ENCODE results near the gene NUMA1. TPM values are rescaled to one million over a fixed set of nuclear protein-coding genes. Genes with fewer than 3 reads are reported as not detected.

NUMA1 gene
- total and polyA plus RNA-seq, 2 of the 8 experiments (the other 6 are each of a cell fraction or from before 2014, with no cell fraction given): 101 to 107 TPM

DNA sequence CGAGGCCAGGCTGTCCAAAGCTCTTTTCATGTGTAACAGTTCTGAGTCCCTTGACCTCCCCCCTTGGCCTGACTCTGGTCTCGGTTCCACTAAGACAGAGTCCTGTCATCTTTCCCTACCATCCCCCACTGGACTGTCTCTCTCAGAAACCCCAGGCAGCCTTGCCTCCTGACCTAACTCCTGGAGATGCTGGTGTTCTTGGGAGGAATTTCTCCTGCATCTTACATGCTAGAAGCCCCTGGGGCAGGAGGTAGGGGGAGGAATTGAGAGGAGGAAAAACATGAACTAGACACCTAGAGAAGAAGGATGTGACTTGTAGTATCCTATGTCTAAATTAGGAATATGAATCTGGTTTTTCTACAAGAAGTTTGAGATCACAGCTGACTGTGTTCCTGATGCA is 82.3 kb downstream of the NUMA1 start:
- no peak overlapping the region for H3K4me2 ChIP-seq (ENCODE audit: insufficient read depth in 1 of 2, low read depth in 2 of 2, low read length in 2 of 2)
- CTCF ChIA-PET (ENCODE audit: partially characterized antibody): interaction anchor here (0.7 to 5.1 kb wide), 4 partner anchors 10 to 133 kb away, joined by 3 to 28 read pairs (median 21); no protein-coding TSS in a partner anchor
- TF ChIP-seq, protein P1, sequence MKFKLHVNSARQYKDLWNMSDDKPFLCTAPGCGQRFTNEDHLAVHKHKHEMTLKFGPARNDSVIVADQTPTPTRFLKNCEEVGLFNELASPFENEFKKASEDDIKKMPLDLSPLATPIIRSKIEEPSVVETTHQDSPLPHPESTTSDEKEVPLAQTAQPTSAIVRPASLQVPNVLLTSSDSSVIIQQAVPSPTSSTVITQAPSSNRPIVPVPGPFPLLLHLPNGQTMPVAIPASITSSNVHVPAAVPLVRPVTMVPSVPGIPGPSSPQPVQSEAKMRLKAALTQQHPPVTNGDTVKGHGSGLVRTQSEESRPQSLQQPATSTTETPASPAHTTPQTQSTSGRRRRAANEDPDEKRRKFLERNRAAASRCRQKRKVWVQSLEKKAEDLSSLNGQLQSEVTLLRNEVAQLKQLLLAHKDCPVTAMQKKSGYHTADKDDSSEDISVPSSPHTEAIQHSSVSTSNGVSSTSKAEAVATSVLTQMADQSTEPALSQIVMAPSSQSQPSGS (IDR thresholded peaks at IDR 0.05; ENCODE audit: low read length): no peak
- TF ChIP-seq CHD1 (IDR thresholded peaks at IDR 0.05; ENCODE audit: low read depth, low read length): no peak
- TF ChIP-seq BCL11A (IDR thresholded peaks at IDR 0.05; ENCODE audit: low read depth in 2 of 2, low read length in 2 of 2): no peak
- TF ChIP-seq MAFK (IDR thresholded peaks at IDR 0.05; ENCODE audit: low read depth, low read length): no peak
- TF ChIP-seq FOSL1 (IDR thresholded peaks at IDR 0.05; ENCODE audit: insufficient read depth, low read depth, low read length): no peak
- TF ChIP-seq POLR2A (IDR thresholded peaks at IDR 0.05; ENCODE audit: control extremely low read depth in 1 of 2, low read depth in 2 of 2, low read length in 2 of 2): no peak
- TF ChIP-seq GABPA (IDR thresholded peaks at IDR 0.05; ENCODE audit: borderline replicate concordance, insufficient read depth, low read length): no peak
- no peak for TF ChIP-seq HDAC6 (IDR thresholded peaks at IDR 0.05; ENCODE audit: low read depth, low read length)
- no peak for TF ChIP-seq RAD21 (IDR thresholded peaks at IDR 0.05 in 1 of 2, conservative IDR thresholded peaks at IDR 0.05 in 1 of 2; ENCODE audit: low read depth in 2 of 2, low read length in 2 of 2)
- TF ChIP-seq SUZ12 (IDR thresholded peaks at IDR 0.05; ENCODE audit: low read length): no peak

More for the DNA sequence above, 82.3 kb downstream of the NUMA1 start:
- Histone ChIP-seq H2AK5ac (ENCODE audit: low read depth, low read length) (no peak overlapping the region), H3K36me3 (ENCODE audit: control insufficient read depth in 2 of 4, insufficient read depth in 4 of 4, low read length in 3 of 4) (peaks cover 0 to 15% (median 4%) of the 10 kb centered on the region in 4 experiments; a peak in 6 of 8 replicates), H3K18ac (ENCODE audit: extremely low read depth, low read length) (no peak overlapping the region), H3K9me3 (ENCODE audit: insufficient read depth in 2 of 2, low read depth in 1 of 2, low read length in 1 of 2) (no peaks in the 10 kb centered on the region), H3K56ac (replicated peaks; ENCODE audit: insufficient read length, low read depth, low read length) (no peak overlapping the region), H3K14ac (ENCODE audit: insufficient read length) (no peak overlapping the region), H2BK12ac (ENCODE audit: low read depth, low read length) (no peak overlapping the region), H2AFZ (ENCODE audit: low read length) (no peak overlapping the region), H3K9ac (replicated peaks in 1 of 4; ENCODE audit: extremely low read depth in 1 of 4, low read depth in 3 of 4, low read length in 3 of 4) (no peak overlapping the region), H4K91ac (replicated peaks; ENCODE audit: insufficient read length, low read length) (no peak overlapping the region), H3K23me2 (ENCODE audit: low read depth, low read length) (no peaks in the 10 kb centered on the region), H2BK15ac (ENCODE audit: low read length) (no peak overlapping the region), H3K4me1 (replicated peaks in 1 of 4; ENCODE audit: control insufficient read depth in 3 of 4, insufficient read depth in 4 of 4, low read length in 3 of 4) (no peaks in the 10 kb centered on the region), H3K4ac (replicated peaks; ENCODE audit: insufficient read length, low read depth, low read length) (no peak overlapping the region), H2BK20ac (ENCODE audit: low read length) (no peak overlapping the region), H3K27ac (ENCODE audit: low read depth, low read length) (no peak overlapping the region), H4K20me1 (replicated peaks in 1 of 2; ENCODE audit: control insufficient read depth in 1 of 2, insufficient read depth in 2 of 2, low read length in 2 of 2) (peaks cover 10 to 11% of the 10 kb centered on the region in 2 experiments), H3K79me2 (ENCODE audit: control insufficient read depth in 1 of 2, insufficient read depth in 2 of 2, low read length in 2 of 2) (no peaks in the 10 kb centered on the region; a peak in 1 of 4 replicates), H3K23ac (ENCODE audit: insufficient read length) (no peak overlapping the region), H2BK5ac (ENCODE audit: low read depth, low read length) (no peak overlapping the region), H2BK120ac (replicated peaks; ENCODE audit: low read depth, low read length) (no peak overlapping the region), H4K8ac (ENCODE audit: extremely low read depth, insufficient read depth, low read length) (no peak overlapping the region), H4K5ac (ENCODE audit: insufficient read length, low read depth, low read length) (no peak overlapping the region), H3K27me3 (replicated peaks in 1 of 4; ENCODE audit: control insufficient read depth in 3 of 4, extremely low read depth in 1 of 4, insufficient read depth in 3 of 4, low read length in 3 of 4) (no peaks in the 10 kb centered on the region), H3K79me1 (ENCODE audit: low read depth, low read length) (no peaks in the 10 kb centered on the region), H3K4me3 (ENCODE audit: extremely low read depth in 1 of 4, insufficient read depth in 2 of 4, low read depth in 3 of 4, low read length in 4 of 4) (no peak overlapping the region)
- FAIRE-seq (no peak), DNase-seq (ENCODE audit: low read depth in 1 of 2, low spot score in 2 of 2) (no peak)
- 83% methylated on average over 2 of the region's 2 CpGs; no CpG with 5 or more reads in 1 of the 2 experiments for WGBS, 2 experiments (ENCODE audit: extremely low coverage in 1 of 2, insufficient coverage in 1 of 2, insufficient read length in 1 of 2, insufficient replicate concordance in 2 of 2, low coverage in 1 of 2, low lambda C conversion rate in 2 of 2, missing lambda C conversion rate in 1 of 2)
- POLR2A ChIA-PET (ENCODE audit: partially characterized antibody): interaction anchor here (1.1 to 2.8 kb wide), 3 partner anchors 9 to 15 kb away, joined by 5 to 9 read pairs (median 6); no protein-coding TSS in a partner anchor
